NCI-H2081 treated with DMSO at 0.1 percent for 48 hours (cell line): ENCODE data around the gene ZNF208.
"Not testable (repeated sequence)": the region's sequence is repeated elsewhere in the genome, so short reads cannot be mapped to it uniquely, and the experiment has no call there.

Experiments used
- DNase-seq: peaks from one replicate; lab custom pipeline; 2025; lab: John Stamatoyannopoulos, UW

ZNF208 gene

GRCh38 chr19:21884786-21885185 lies 126.0 kb downstream of the ZNF208 start:
- not testable (repeated sequence) for DNase-seq

- no peak for DNase-seq
Measured at GRCh38 chr19:21883516-21883915, 127.2 kb downstream of the ZNF208 start.
